Stimulated activated CD4-positive, alpha-beta T cell treated with anti-CD3 and anti-CD28 coated beads, Interleukin-12 subunit alpha, Interleukin-12 subunit beta, amount 100 ng/mL, for 24 hours (primary cell): ENCODE data around the gene GBE1.
"Not testable (repeated sequence)": the region's sequence is repeated elsewhere in the genome, so short reads cannot be mapped to it uniquely, and the experiment has no call there.

ENCODE experiments used
- DNase-seq, 2 experiments: peaks; one replicate each; pipeline ENCODE4 v3.0.0-alpha.2; 2020; ENCODE audit warnings: low read depth in 2 of 2

The GBE1 gene

GRCh38 chr3:81531263-81531662 lies 230.2 kb downstream of the GBE1 start:
- no peak for DNase-seq

GRCh38 chr3:81530180-81530939 lies 231.1 kb downstream of the GBE1 start:
- DNase-seq, result no peak

- no peak for DNase-seq
Measured at GRCh38 chr3:81521855-81522254, 239.6 kb downstream of the GBE1 start.

- no peak for DNase-seq
Measured at GRCh38 chr3:81518945-81519344, 242.5 kb downstream of the GBE1 start.

GRCh38 chr3:81516042-81516441 lies 245.4 kb downstream of the GBE1 start:
- no peak for DNase-seq

GRCh38 chr3:81513591-81513990 lies 247.9 kb downstream of the GBE1 start:
- no peak for DNase-seq

GRCh38 chr3:81503026-81503425 lies 258.4 kb downstream of the GBE1 start:
- no peak for DNase-seq

- no peak for DNase-seq
Measured at GRCh38 chr3:81502236-81502635, 259.2 kb downstream of the GBE1 start.

GRCh38 chr3:81500039-81500438 lies 261.4 kb downstream of the GBE1 start:
- no peak for DNase-seq

- DNase-seq, result no peak
Measured at GRCh38 chr3:81497572-81498251, 263.7 kb downstream of the GBE1 start.

GRCh38 chr3:81496407-81497104 lies 264.9 kb downstream of the GBE1 start:
- no peak for DNase-seq

GRCh38 chr3:81492471-81492870 lies 269.0 kb downstream of the GBE1 start:
- not testable (repeated sequence) for DNase-seq

- DNase-seq, result no peak
Measured at GRCh38 chr3:81492040-81492439, 269.4 kb downstream of the GBE1 start.

- peak; percentile 34 to 75 for DNase-seq
Measured at GRCh38 chr3:81490541-81491288, 270.7 kb downstream of the GBE1 start.

GRCh38 chr3:81485444-81485865 lies 276.0 kb downstream of the GBE1 start:
- DNase-seq, result no peak

GRCh38 chr3:81484520-81484919 lies 276.9 kb downstream of the GBE1 start:
- DNase-seq, result no peak

- no peak for DNase-seq
Measured at GRCh38 chr3:81483046-81483445, 278.4 kb downstream of the GBE1 start.

GRCh38 chr3:81477740-81478139 lies 283.7 kb downstream of the GBE1 start:
- DNase-seq, result no peak

GRCh38 chr3:81476692-81477091 lies 284.8 kb downstream of the GBE1 start:
- no peak for DNase-seq

- DNase-seq, result no peak
Measured at GRCh38 chr3:81472600-81473362, 288.7 kb downstream of the GBE1 start.
